Ishikawa (cell line): Measurements from ENCODE around the gene SNED1.

Source experiments
- CEBPB ChIP-seq: IDR thresholded peaks from 2 replicates; pipeline ENCODE4 v1.6.1; 2012
- EP300 ChIP-seq: IDR thresholded peaks from 2 replicates; pipeline ENCODE4 v1.6.1; 2012; ENCODE audit warnings: borderline replicate concordance
- FOXM1 ChIP-seq: IDR thresholded peaks from 2 replicates; pipeline ENCODE4 v1.6.1; 2012; ENCODE audit warnings: low read depth, borderline replicate concordance
- TAF1 ChIP-seq: IDR thresholded peaks from 2 replicates; pipeline ENCODE4 v1.6.1; 2012; ENCODE audit warnings: low read depth, mild to moderate bottlenecking

- TF ChIP-seq EP300 (no peak), CEBPB (no peak), FOXM1 (no peak), TAF1 (no peak)
Measured at GRCh38 chr2:240960971-240961876, 37.2 kb upstream of the SNED1 start.
